T-helper 2 cell treated with Interferon-gamma antibody and Interleukin-4, amounts not matched to agents 5 μg/mL and 100 μg/mL, for 36 hours (primary cell): ENCODE results near the gene FASLG.

ENCODE experiments used
- DNase-seq: peaks from one replicate; pipeline ENCODE4 v3.0.0; 2021; ENCODE audit warnings: low spot score
- H3K27ac Mint-ChIP-seq: one replicate; pipeline ENCODE4 v1.8.0; 2021; ENCODE audit warnings: mild to moderate bottlenecking, mixed read lengths
- H3K27me3 Mint-ChIP-seq: one replicate; pipeline ENCODE4 v1.8.0; 2021; ENCODE audit warnings: low read depth, mixed read lengths
- H3K36me3 Mint-ChIP-seq: one replicate; pipeline ENCODE4 v1.8.0; 2021; ENCODE audit warnings: low read depth, mixed read lengths
- H3K4me1 Mint-ChIP-seq: one replicate; pipeline ENCODE4 v1.8.0; 2021; ENCODE audit warnings: low read depth, mixed read lengths
- H3K4me3 Mint-ChIP-seq: one replicate; pipeline ENCODE4 v1.8.0; 2022; ENCODE audit warnings: mild to moderate bottlenecking, moderate library complexity, mixed read lengths
- H3K9me3 Mint-ChIP-seq: one replicate; pipeline ENCODE4 v1.8.0; 2021; ENCODE audit warnings: mixed read lengths

FASLG gene

GRCh38 chr1:172704420-172705210 is 45.7 kb downstream of the FASLG start:
- H3K27ac Mint-ChIP-seq: no peak overlapping the region

DNA sequence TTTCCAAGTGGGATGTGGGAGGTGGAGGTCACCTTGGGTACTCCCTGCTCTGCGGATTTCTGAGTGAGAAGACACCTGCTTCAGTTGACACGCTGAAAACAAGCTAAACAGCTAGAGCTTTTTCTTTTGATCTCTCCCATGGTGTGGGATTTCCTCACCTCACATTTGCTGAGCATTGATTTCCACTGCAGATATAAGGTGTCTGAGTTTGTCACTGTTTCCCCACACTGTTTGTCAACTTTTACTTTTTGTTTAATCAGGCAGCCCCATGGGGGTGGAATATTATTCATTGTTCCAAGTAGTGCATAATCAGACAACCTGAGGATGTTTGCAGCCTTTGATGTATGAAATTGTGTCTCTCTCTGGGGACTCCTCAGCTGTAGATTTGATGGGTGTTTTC is 49.5 kb downstream of the FASLG start:
- Mint-ChIP-seq H3K9me3 (no peaks in the 10 kb centered on the region), H3K27ac (peak overlapping the region; percentile 9), H3K4me3 (peak overlapping the region; percentile 68), H3K4me1 (peaks cover 29% of the 10 kb centered on the region), H3K36me3 (no peaks in the 10 kb centered on the region), H3K27me3 (peaks cover 10% of the 10 kb centered on the region)
- DNase-seq: peak; percentile 75

More at GRCh38 chr1:172704420-172705210, 45.7 kb downstream of the FASLG start:
- Mint-ChIP-seq H3K4me3 (no peak overlapping the region), H3K27me3 (peaks cover 5% of the 10 kb centered on the region), H3K4me1 (peaks cover 43% of the 10 kb centered on the region), H3K36me3 (no peaks in the 10 kb centered on the region), H3K9me3 (no peaks in the 10 kb centered on the region)
- no peak for DNase-seq

DNA sequence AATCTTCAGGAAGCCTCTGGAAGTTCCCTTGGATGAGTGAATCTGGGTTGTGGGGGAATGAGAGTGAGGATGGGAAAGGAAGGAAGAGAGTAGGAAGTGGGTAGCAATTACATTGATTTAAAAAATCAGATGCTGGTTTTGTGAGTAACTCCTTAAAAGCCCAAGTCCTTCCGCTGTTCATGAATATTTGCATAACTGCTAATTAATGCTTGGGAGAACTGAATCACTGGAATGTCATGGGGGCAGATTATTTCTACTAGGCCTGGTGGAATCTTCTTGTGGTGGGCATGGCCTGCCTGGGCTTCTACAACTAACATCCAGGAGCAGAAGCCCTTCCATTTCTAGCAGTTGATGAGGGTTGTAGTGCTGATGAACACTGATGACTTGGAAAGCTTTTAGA is 52.7 kb downstream of the FASLG start:
- peaks cover 11% of the 10 kb centered on the region for H3K27me3 Mint-ChIP-seq
- H3K4me3 Mint-ChIP-seq: no peak overlapping the region
- H3K27ac Mint-ChIP-seq: no peak overlapping the region
- no peak for DNase-seq
- H3K4me1 Mint-ChIP-seq: peaks cover 31% of the 10 kb centered on the region
- H3K36me3 Mint-ChIP-seq: no peaks in the 10 kb centered on the region
- no peaks in the 10 kb centered on the region for H3K9me3 Mint-ChIP-seq

DNA sequence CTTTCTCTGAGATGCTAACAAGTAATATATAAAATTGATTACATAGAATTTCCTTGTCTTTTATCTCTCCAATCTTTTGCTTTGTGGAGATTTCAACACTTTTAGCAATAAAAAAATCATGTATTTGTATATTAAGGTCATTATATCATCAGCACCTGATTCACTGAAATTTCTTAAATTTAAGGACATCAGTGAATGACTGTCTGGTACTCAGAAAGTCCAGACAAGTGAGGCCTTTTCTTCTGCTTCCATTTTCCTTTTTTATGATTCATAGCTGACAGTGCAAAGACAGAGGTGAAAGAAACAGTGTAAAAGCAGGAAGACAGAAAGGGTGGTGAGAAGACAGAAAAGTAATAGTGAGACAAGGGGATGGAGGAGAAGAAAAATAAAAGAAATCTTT is 54.6 kb downstream of the FASLG start:
- no peak for DNase-seq
- Mint-ChIP-seq H3K4me1 (peaks cover 30% of the 10 kb centered on the region), H3K36me3 (no peaks in the 10 kb centered on the region), H3K4me3 (no peak overlapping the region), H3K27me3 (peaks cover 11% of the 10 kb centered on the region), H3K9me3 (no peaks in the 10 kb centered on the region), H3K27ac (no peak overlapping the region)
